Measurements from ENCODE around the gene NT5C3B. TPM values are rescaled to one million over a fixed set of nuclear protein-coding genes. Genes with fewer than 3 reads are reported as not detected.
"Not testable (repeated sequence)": the region's sequence is repeated elsewhere in the genome, so short reads cannot be mapped to it uniquely, and the experiment has no call there.

The NT5C3B gene
- total and polyA plus RNA-seq, 2 experiments from 2014 or later: 164 to 222 TPM

GRCh38 chr17:41849251-41849990 is 13.4 kb upstream of the NT5C3B start:
- no peak overlapping the region for H3K27ac ChIP-seq
- TF ChIP-seq CTCF (IDR thresholded peaks at IDR 0.05; ENCODE audit: low read depth, low read length): no peak
- peaks cover 10% of the 10 kb centered on the region for H3K36me3 ChIP-seq

GRCh38 chr17:41848788-41849187 is 12.8 kb upstream of the NT5C3B start:
- H3K27me3 ChIP-seq: no peaks in the 10 kb centered on the region
- H3K36me3 ChIP-seq: peaks cover 5% of the 10 kb centered on the region
- no peak for DNase-seq (ENCODE audit: low read depth in 1 of 2, low spot score in 1 of 2)
- H3K9me3 ChIP-seq (ENCODE audit: low read depth): no peaks in the 10 kb centered on the region
- H3K4me1 ChIP-seq (ENCODE audit: low read depth): no peaks in the 10 kb centered on the region
- H3K27ac ChIP-seq: no peak overlapping the region
- H3K4me3 ChIP-seq: no peak overlapping the region
- no peak for TF ChIP-seq CTCF (IDR thresholded peaks at IDR 0.05; ENCODE audit: low read depth, low read length)

More at GRCh38 chr17:41849251-41849990, 13.4 kb upstream of the NT5C3B start:
- H3K4me3 ChIP-seq: no peak overlapping the region
- DNase-seq (ENCODE audit: low read depth in 1 of 2, low spot score in 1 of 2): no peak
- H3K9me3 ChIP-seq (ENCODE audit: low read depth): no peaks in the 10 kb centered on the region
- no peaks in the 10 kb centered on the region for H3K4me1 ChIP-seq (ENCODE audit: low read depth)
- no peaks in the 10 kb centered on the region for H3K27me3 ChIP-seq

GRCh38 chr17:41844971-41845370 is 8.9 kb upstream of the NT5C3B start:
- no peak for TF ChIP-seq CTCF (IDR thresholded peaks at IDR 0.05; ENCODE audit: low read depth, low read length)
- no peaks in the 10 kb centered on the region for H3K36me3 ChIP-seq
- H3K27me3 ChIP-seq: no peaks in the 10 kb centered on the region
- H3K9me3 ChIP-seq (ENCODE audit: low read depth): no peaks in the 10 kb centered on the region
- DNase-seq (ENCODE audit: low read depth in 1 of 2, low spot score in 1 of 2): no peak
- no peak overlapping the region for H3K4me3 ChIP-seq
- no peaks in the 10 kb centered on the region for H3K4me1 ChIP-seq (ENCODE audit: low read depth)
- no peak overlapping the region for H3K27ac ChIP-seq

GRCh38 chr17:41840781-41841180 is 4.7 kb upstream of the NT5C3B start:
- not testable (repeated sequence) for H3K4me3 ChIP-seq; H3K36me3 ChIP-seq; DNase-seq (ENCODE audit: low read depth in 1 of 2, low spot score in 1 of 2); H3K27ac ChIP-seq; H3K9me3 ChIP-seq (ENCODE audit: low read depth); H3K27me3 ChIP-seq; H3K4me1 ChIP-seq (ENCODE audit: low read depth)

- H3K27ac ChIP-seq; H3K4me3 ChIP-seq; DNase-seq (ENCODE audit: low read depth in 1 of 2, low spot score in 1 of 2); H3K4me1 ChIP-seq (ENCODE audit: low read depth); H3K27me3 ChIP-seq; H3K36me3 ChIP-seq; H3K9me3 ChIP-seq (ENCODE audit: low read depth): not testable (repeated sequence)
These were observed 3.4 kb upstream of the NT5C3B start for GRCh38 chr17:41839448-41839847.

GRCh38 chr17:41837761-41838538 is 1.9 kb upstream of the NT5C3B start, which contains the start of gene KLHL10:
TSS of gene KLHL10 (plus strand) at chr17:41837825. CDS start at chr17:41837933, 108 bp downstream.
- Histone ChIP-seq H3K27ac (no peak within 1 kb of the TSS), H3K4me1 (ENCODE audit: low read depth) (peaks cover 7% of the 10 kb centered on the region), H3K27me3 (no peaks in the 10 kb centered on the region), H3K4me3 (no peak within 1 kb of the TSS), H3K9me3 (ENCODE audit: low read depth) (no peaks in the 10 kb centered on the region), H3K36me3 (peaks cover 8% of the 10 kb centered on the region)
- DNase-seq (ENCODE audit: low read depth in 1 of 2, low spot score in 1 of 2): peak in 1 of 2 donors; percentile 30
- TF ChIP-seq CTCF (IDR thresholded peaks at IDR 0.05; ENCODE audit: low read depth, low read length): no peak
